Fibroblast of mammary gland (primary cell): Measurements from ENCODE around the gene SMC5.
A peak's percentile ranks its signal among the peaks of the same experiment; 100 is the strongest.
"Not testable (repeated sequence)": the region's sequence is repeated elsewhere in the genome, so short reads cannot be mapped to it uniquely, and the experiment has no call there.

Experiments used
- DNase-seq: peaks from one replicate; pipeline ENCODE4 v3.0.0-alpha.2; 2010; ENCODE audit warnings: low read depth
- H3K4me3 ChIP-seq: 2 replicates; pipeline ENCODE4 v1.5.1; 2011; ENCODE audit warnings: low read depth, mild to moderate bottlenecking, low read length, moderate library complexity; ENCODE audit not compliant: control insufficient read depth
- CTCF ChIP-seq: conservative IDR thresholded peaks from 2 replicates; pipeline ENCODE4 v1.5.1; 2011; ENCODE audit warnings: low read depth, low read length, inconsistent platforms; ENCODE audit not compliant: control insufficient read depth, insufficient read depth

The SMC5 gene

GRCh38 chr9:70304810-70305209 lies 46.0 kb downstream of the SMC5 start:
- DNase-seq, result no peak
- no peak for TF ChIP-seq CTCF
- no peak overlapping the region for H3K4me3 ChIP-seq

- H3K4me3 ChIP-seq, result no peak overlapping the region
- DNase-seq, result peak; percentile 36
- TF ChIP-seq CTCF, result no peak
Measured at GRCh38 chr9:70315389-70315788, 56.6 kb downstream of the SMC5 start.

- no peak overlapping the region for H3K4me3 ChIP-seq
- no peak for DNase-seq
- TF ChIP-seq CTCF, result peak; percentile 7
Measured at GRCh38 chr9:70318002-70318401, 59.2 kb downstream of the SMC5 start.

GRCh38 chr9:70322096-70322495 lies 63.3 kb downstream of the SMC5 start:
- H3K4me3 ChIP-seq, result no peak overlapping the region
- DNase-seq, result no peak
- no peak for TF ChIP-seq CTCF

GRCh38 chr9:70324963-70325362 lies 66.2 kb downstream of the SMC5 start:
- peak; percentile 89 for DNase-seq
- no peak for TF ChIP-seq CTCF
- no peak overlapping the region for H3K4me3 ChIP-seq

- DNase-seq, H3K4me3 ChIP-seq: not testable (repeated sequence)
Measured at GRCh38 chr9:70328625-70329024, 69.8 kb downstream of the SMC5 start.

- DNase-seq, result peak; percentile 63
- no peak overlapping the region for H3K4me3 ChIP-seq
- peak; percentile 43 for TF ChIP-seq CTCF
Measured at GRCh38 chr9:70340572-70340971, 81.8 kb downstream of the SMC5 start.

GRCh38 chr9:70347046-70347445 lies 88.3 kb downstream of the SMC5 start:
- no peak for DNase-seq
- no peak for TF ChIP-seq CTCF
- no peak overlapping the region for H3K4me3 ChIP-seq
